Measurements from ENCODE around the gene JARID2. TPM values are rescaled to one million over a fixed set of nuclear protein-coding genes. Genes with fewer than 3 reads are reported as not detected.

The JARID2 gene
- total and polyA plus RNA-seq, 3 experiments from 2014 or later = 12.0 to 25.5 (median 25.0) TPM

- peaks cover 68 to 88% (median 84%) of the 10 kb centered on the region in 3 donors for H3K4me1 Mint-ChIP-seq
- no peaks in the 10 kb centered on the region for H3K36me3 ChIP-seq (ENCODE audit: insufficient read depth, low read length)
- H3K4me1 ChIP-seq (ENCODE audit: insufficient read depth, low read length) = peaks cover 41% of the 10 kb centered on the region
- H3K4me3 Mint-ChIP-seq = no peak overlapping the region
- no peaks in the 10 kb centered on the region for H3K9me3 ChIP-seq (ENCODE audit: low read length)
- H3K27me3 ChIP-seq (ENCODE audit: insufficient read depth, low read length, poor library complexity, severe bottlenecking) = no peaks in the 10 kb centered on the region
- peak overlapping the region in 4 of 8 donors; percentile 15 to 78 (median 38) for H3K27ac Mint-ChIP-seq
- no peak overlapping the region for H3K27ac ChIP-seq (ENCODE audit: low read depth, low read length)
- no peak overlapping the region for H3K4me3 ChIP-seq (ENCODE audit: low read length)
- peaks cover 0 to 5% (median 0%) of the 10 kb centered on the region in 3 donors for H3K36me3 Mint-ChIP-seq
- POLR2A ChIA-PET = no interaction called here
- H3K9me3 Mint-ChIP-seq = no peaks in the 10 kb centered on the region
- DNase-seq = no peak
- no peaks in the 10 kb centered on the region for H3K27me3 Mint-ChIP-seq
- CTCF ChIA-PET = no interaction called here
Measured at GRCh38 chr6:15270402-15270801, 24.5 kb downstream of the JARID2 start.

DNA sequence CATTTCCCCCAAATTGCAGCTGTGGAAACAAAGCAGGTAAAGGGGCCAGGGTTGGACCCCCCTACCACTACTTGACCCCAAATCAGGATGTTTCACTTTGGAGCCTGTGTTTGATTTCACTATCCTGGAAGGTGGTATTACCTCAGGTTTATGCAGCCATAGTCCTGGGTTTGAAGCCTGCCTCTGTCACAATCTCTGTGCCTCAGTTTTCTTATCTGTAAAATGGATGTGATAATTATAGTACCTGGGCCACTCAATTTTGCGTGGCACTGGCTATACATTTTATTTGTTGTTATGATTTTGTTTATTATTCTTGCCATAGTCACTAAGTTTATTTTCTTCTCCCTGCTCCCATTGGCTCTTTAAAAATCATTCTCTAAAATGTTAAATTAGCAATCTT, 26.7 kb downstream of the JARID2 start:
- CTCF ChIA-PET = no interaction called here
- peaks cover 57 to 86% (median 84%) of the 10 kb centered on the region in 3 donors for H3K4me1 Mint-ChIP-seq
- no peak overlapping the region for H3K27ac ChIP-seq (ENCODE audit: low read depth, low read length)
- no peaks in the 10 kb centered on the region for H3K9me3 Mint-ChIP-seq
- no peaks in the 10 kb centered on the region for H3K27me3 Mint-ChIP-seq
- H3K36me3 ChIP-seq (ENCODE audit: insufficient read depth, low read length) = no peaks in the 10 kb centered on the region
- POLR2A ChIA-PET = no interaction called here
- H3K27me3 ChIP-seq (ENCODE audit: insufficient read depth, low read length, poor library complexity, severe bottlenecking) = no peaks in the 10 kb centered on the region
- no peaks in the 10 kb centered on the region for H3K9me3 ChIP-seq (ENCODE audit: low read length)
- H3K4me3 ChIP-seq (ENCODE audit: low read length) = no peak overlapping the region
- peak overlapping the region in 3 of 8 donors; percentile 6 to 84 (median 38) for H3K27ac Mint-ChIP-seq
- peaks cover 0 to 5% (median 0%) of the 10 kb centered on the region in 3 donors for H3K36me3 Mint-ChIP-seq
- H3K4me3 Mint-ChIP-seq = no peak overlapping the region
- peaks cover 26% of the 10 kb centered on the region for H3K4me1 ChIP-seq (ENCODE audit: insufficient read depth, low read length)
- DNase-seq = no peak

DNA sequence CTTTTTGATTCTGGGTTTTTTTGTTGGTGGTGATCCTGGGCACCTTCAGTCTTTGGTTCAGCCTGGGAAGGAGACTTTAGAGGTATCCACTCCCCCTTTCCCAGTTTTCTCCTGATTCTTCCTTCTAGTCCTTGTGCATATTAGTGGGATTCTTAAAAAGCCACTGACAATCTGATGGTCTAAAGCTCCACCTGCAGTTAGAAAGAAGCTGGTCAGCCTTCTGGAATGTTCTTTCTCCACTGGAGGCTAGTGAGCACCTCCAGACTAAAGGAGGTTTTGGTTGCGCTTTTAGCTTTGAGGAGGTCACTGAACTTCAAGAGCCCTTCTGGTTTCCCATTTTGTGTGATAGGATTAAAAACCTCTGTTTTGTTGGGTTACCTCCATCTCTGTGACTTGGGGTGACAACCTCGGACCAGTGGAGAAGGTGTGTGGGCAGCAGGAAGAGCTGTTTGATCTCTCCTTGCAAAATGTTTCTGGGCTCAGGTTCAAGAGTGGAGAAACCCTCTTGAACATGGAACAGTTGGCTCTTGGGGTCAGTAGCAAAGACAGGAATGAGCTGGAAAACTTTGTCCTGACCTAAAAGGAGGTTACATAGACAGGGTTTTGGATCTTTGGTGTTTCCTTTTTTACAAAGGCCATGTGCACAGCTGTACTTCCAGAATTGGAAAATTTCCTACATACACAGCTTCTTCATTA, 29.0 kb downstream of the JARID2 start:
- H3K27me3 Mint-ChIP-seq = no peaks in the 10 kb centered on the region
- H3K27ac ChIP-seq (ENCODE audit: low read depth, low read length) = no peak overlapping the region
- no peak overlapping the region for H3K4me3 ChIP-seq (ENCODE audit: low read length)
- H3K36me3 ChIP-seq (ENCODE audit: insufficient read depth, low read length) = no peaks in the 10 kb centered on the region
- peaks cover 6% of the 10 kb centered on the region for H3K4me1 ChIP-seq (ENCODE audit: insufficient read depth, low read length)
- no peak for DNase-seq
- peak overlapping the region in 1 of 8 donors; percentile 72 for H3K27ac Mint-ChIP-seq
- ChIA-PET POLR2A (interaction anchor here (0.8 kb wide), 1 partner anchor 26 kb away, joined by 4 read pairs; no protein-coding TSS in a partner anchor), CTCF (interaction anchor here (0.9 kb wide), 1 partner anchor 1063 kb away, joined by 3 read pairs; no protein-coding TSS in a partner anchor)
- H3K27me3 ChIP-seq (ENCODE audit: insufficient read depth, low read length, poor library complexity, severe bottlenecking) = no peaks in the 10 kb centered on the region
- H3K36me3 Mint-ChIP-seq = peaks cover 0 to 5% (median 0%) of the 10 kb centered on the region in 3 donors
- no peaks in the 10 kb centered on the region for H3K9me3 Mint-ChIP-seq
- H3K4me1 Mint-ChIP-seq = peaks cover 55 to 82% (median 81%) of the 10 kb centered on the region in 3 donors
- no peak overlapping the region for H3K4me3 Mint-ChIP-seq
- H3K9me3 ChIP-seq (ENCODE audit: low read length) = no peaks in the 10 kb centered on the region

DNA sequence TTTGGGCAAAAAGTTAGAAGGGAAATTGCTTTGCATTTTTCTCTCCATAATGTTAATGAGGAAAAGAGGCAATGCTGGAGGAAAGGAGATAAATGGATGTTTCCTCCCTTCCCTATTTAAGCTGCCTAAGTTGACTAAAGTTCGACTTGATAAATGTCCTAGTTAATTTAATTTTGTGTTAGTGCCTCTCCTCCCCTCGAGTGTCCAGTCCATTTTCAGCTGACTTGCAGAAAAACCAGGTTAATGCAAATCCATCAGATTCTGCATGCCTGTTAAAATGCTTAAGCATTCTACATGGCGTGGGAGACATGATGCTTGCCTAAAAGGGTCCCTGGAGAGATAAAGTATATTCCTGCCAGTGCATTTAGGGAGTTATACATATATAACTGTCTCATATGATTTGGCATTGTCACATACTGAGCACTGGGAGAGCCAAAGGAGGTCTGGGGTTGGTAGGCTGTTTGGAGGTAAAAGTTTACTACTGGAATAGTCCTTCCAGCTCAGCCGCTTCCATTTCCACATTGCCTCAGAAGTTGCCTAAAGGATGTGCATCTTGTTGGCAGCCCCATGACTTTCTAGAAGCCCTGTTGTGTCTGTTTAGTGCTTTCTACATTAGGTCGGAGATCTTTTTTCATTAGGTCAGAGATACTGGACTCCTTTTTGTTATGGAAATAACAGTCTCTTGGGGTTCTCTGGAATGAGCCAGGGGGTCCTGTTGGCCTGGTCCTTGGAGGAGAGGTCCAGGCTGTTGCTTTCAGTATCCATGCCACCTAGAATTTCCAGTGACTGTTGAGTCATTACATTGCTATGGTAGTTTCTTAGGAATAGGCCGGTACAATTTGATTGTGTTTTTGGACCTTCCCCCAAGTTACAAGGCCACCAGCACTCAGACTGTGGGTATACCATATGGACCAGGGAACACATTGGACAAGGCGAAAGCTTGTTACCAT, 30.4 kb downstream of the JARID2 start:
- no peaks in the 10 kb centered on the region for H3K27me3 ChIP-seq (ENCODE audit: insufficient read depth, low read length, poor library complexity, severe bottlenecking)
- peaks cover 7% of the 10 kb centered on the region for H3K4me1 ChIP-seq (ENCODE audit: insufficient read depth, low read length)
- Mint-ChIP-seq H3K4me3 (no peak overlapping the region), H3K4me1 (peaks cover 58 to 82% (median 82%) of the 10 kb centered on the region in 3 donors), H3K27me3 (no peaks in the 10 kb centered on the region), H3K36me3 (peaks cover 0 to 5% (median 0%) of the 10 kb centered on the region in 3 donors), H3K27ac (peak overlapping the region in 4 of 8 donors; percentile 25 to 66 (median 34)), H3K9me3 (no peaks in the 10 kb centered on the region)
- no peak overlapping the region for H3K4me3 ChIP-seq (ENCODE audit: low read length)
- CTCF ChIA-PET = no interaction called here
- H3K36me3 ChIP-seq (ENCODE audit: insufficient read depth, low read length) = no peaks in the 10 kb centered on the region
- no peak for DNase-seq
- H3K9me3 ChIP-seq (ENCODE audit: low read length) = no peaks in the 10 kb centered on the region
- POLR2A ChIA-PET = no interaction called here
- H3K27ac ChIP-seq (ENCODE audit: low read depth, low read length) = no peak overlapping the region

DNA sequence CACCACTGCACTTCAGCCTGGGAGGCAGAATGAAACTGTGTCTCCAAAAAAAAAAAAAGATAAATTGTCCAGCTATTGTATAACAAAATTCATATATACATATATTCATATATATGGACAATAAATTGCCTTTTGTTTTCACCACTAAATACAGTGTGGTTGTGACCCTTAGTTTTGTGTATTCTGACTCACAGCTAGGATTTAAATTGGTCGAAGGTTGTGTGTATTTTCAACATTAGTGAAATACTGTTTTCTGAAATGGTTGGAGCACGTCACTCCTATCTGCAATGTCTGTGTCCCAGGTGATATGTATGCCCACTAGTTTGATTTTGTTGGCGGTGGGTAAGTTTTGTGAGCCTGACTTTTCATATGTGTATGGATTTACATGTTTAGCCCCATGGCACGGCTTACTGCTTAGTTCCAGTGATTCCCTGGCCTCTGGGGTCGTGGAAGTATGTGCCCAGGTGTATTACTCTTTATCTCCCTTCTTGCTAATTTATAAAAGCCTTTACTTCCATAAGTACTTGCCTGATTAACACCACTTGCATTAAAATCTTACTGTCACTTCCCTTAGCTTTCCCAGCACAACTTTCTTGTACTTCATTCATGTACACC, 33.3 kb downstream of the JARID2 start:
- Mint-ChIP-seq H3K36me3 (peaks cover 0 to 3% (median 0%) of the 10 kb centered on the region in 3 donors), H3K27me3 (no peaks in the 10 kb centered on the region), H3K4me1 (peaks cover 56 to 82% (median 78%) of the 10 kb centered on the region in 3 donors), H3K27ac (peak overlapping the region in 5 of 8 donors; percentile 2 to 68 (median 46)), H3K4me3 (no peak overlapping the region), H3K9me3 (no peaks in the 10 kb centered on the region)
- ChIA-PET POLR2A (no interaction called here), CTCF (no interaction called here)
- Histone ChIP-seq H3K9me3 (ENCODE audit: low read length) (no peaks in the 10 kb centered on the region), H3K4me3 (ENCODE audit: low read length) (no peak overlapping the region), H3K4me1 (ENCODE audit: insufficient read depth, low read length) (peaks cover 12% of the 10 kb centered on the region), H3K36me3 (ENCODE audit: insufficient read depth, low read length) (no peaks in the 10 kb centered on the region), H3K27ac (ENCODE audit: low read depth, low read length) (no peak overlapping the region), H3K27me3 (ENCODE audit: insufficient read depth, low read length, poor library complexity, severe bottlenecking) (no peaks in the 10 kb centered on the region)
- DNase-seq = no peak

DNA sequence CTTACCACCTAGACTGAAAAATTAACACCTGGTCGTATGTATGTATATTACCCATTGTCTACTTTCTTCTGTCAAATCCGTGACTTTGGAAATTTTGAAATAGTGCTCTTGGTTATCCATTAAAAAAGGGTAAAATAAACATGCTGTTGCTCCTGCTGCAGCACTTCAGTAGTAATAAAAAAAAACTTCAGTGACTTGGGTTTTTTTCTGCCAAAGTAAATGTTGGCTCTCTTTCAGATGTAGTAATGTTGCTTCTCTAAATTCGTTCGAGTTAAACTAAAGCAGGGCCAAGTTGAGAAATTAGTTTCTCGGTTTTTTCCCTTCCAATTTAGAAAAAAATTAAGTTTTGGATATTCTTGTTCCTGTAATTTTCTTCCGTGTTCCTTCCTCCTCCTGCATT, 34.2 kb downstream of the JARID2 start:
- Mint-ChIP-seq H3K9me3 (no peaks in the 10 kb centered on the region), H3K4me3 (no peak overlapping the region), H3K36me3 (no peaks in the 10 kb centered on the region), H3K27me3 (no peaks in the 10 kb centered on the region), H3K4me1 (peaks cover 47 to 79% (median 73%) of the 10 kb centered on the region in 3 donors), H3K27ac (peak overlapping the region in 4 of 8 donors; percentile 7 to 42 (median 21))
- H3K4me1 ChIP-seq (ENCODE audit: insufficient read depth, low read length) = peaks cover 8% of the 10 kb centered on the region
- ChIA-PET POLR2A (no interaction called here), CTCF (no interaction called here)
- no peak overlapping the region for H3K4me3 ChIP-seq (ENCODE audit: low read length)
- DNase-seq = no peak
- no peak overlapping the region for H3K27ac ChIP-seq (ENCODE audit: low read depth, low read length)
- H3K36me3 ChIP-seq (ENCODE audit: insufficient read depth, low read length) = no peaks in the 10 kb centered on the region
- H3K27me3 ChIP-seq (ENCODE audit: insufficient read depth, low read length, poor library complexity, severe bottlenecking) = no peaks in the 10 kb centered on the region
- H3K9me3 ChIP-seq (ENCODE audit: low read length) = no peaks in the 10 kb centered on the region

GRCh38 chr6:15280961-15281360, 35.1 kb downstream of the JARID2 start:
- H3K27ac Mint-ChIP-seq = peak overlapping the region in 5 of 8 donors; percentile 32 to 80 (median 70)
- CTCF ChIA-PET = no interaction called here

More at GRCh38 chr6:15280961-15281360, 35.1 kb downstream of the JARID2 start:
- Mint-ChIP-seq H3K9me3 (no peaks in the 10 kb centered on the region), H3K27me3 (no peaks in the 10 kb centered on the region), H3K4me1 (peaks cover 47 to 74% (median 74%) of the 10 kb centered on the region in 3 donors), H3K4me3 (peak overlapping the region in 1 of 7 donors; percentile 15), H3K36me3 (peaks cover 0 to 1% (median 0%) of the 10 kb centered on the region in 3 donors)
- no peak overlapping the region for H3K4me3 ChIP-seq (ENCODE audit: low read length)
- DNase-seq = no peak
- H3K36me3 ChIP-seq (ENCODE audit: insufficient read depth, low read length) = no peaks in the 10 kb centered on the region
- no peaks in the 10 kb centered on the region for H3K27me3 ChIP-seq (ENCODE audit: insufficient read depth, low read length, poor library complexity, severe bottlenecking)
- POLR2A ChIA-PET = no interaction called here
- H3K27ac ChIP-seq (ENCODE audit: low read depth, low read length) = no peak overlapping the region
- peaks cover 9% of the 10 kb centered on the region for H3K4me1 ChIP-seq (ENCODE audit: insufficient read depth, low read length)
- H3K9me3 ChIP-seq (ENCODE audit: low read length) = no peaks in the 10 kb centered on the region
